Naive thymus-derived CD4-positive, alpha-beta T cell (primary cell): ENCODE data around the gene SFT2D1. TPM values are rescaled to one million over a fixed set of nuclear protein-coding genes. Genes with fewer than 3 reads are reported as not detected.
A peak's percentile ranks its signal among the peaks of the same experiment; 100 is the strongest.

ENCODE experiments used
- ATAC-seq: fragments of 150-1000 bp; cut with Tn5 transposase; 2 replicates; pipeline ENCODE4 v1.10.0; 2021; ENCODE audit warnings: mild to moderate bottlenecking, moderate library complexity
- CTCF ChIA-PET: fragments of 350-600 bp; sonication (Branson Sonifier 250); formaldehyde crosslinking; loops from one replicate; lab custom pipeline; 2021; ENCODE audit warnings: antibody characterized with exemption; lab: Charles Lee
- POLR2A ChIA-PET: fragments of 350-600 bp; sonication (Branson Sonifier 250); formaldehyde crosslinking; loops from one replicate; lab custom pipeline; 2021; ENCODE audit warnings: antibody characterized with exemption, inconsistent platforms; lab: Charles Lee
- DNase-seq, 9 donors: peaks; one replicate each; pipeline versions ENCODE4 v3.0.0 to v3.0.0-alpha.2; 2020 to 2022; ENCODE audit warnings: mixed read lengths in 1 of 9
- H3K27ac ChIP-seq: one replicate; pipeline ENCODE4 v1.7.0; 2013; ENCODE audit warnings: mild to moderate bottlenecking, low read depth, low read length, moderate library complexity
- H3K27me3 ChIP-seq, 2 donors: one replicate each; pipeline ENCODE4 v1.7.0; 2013; ENCODE audit warnings: low read length in 2 of 2, mild to moderate bottlenecking in 2 of 2, moderate library complexity in 2 of 2; ENCODE audit not compliant: control insufficient read depth in 2 of 2, insufficient read depth in 2 of 2
- H3K36me3 ChIP-seq, 3 experiments: 1 replicate in 2 of 3; 2 replicates in 1 of 3; pipeline ENCODE4 v1.7.0; 2013; ENCODE audit warnings: low read length in 3 of 3, mild to moderate bottlenecking in 3 of 3, moderate library complexity in 1 of 3; ENCODE audit not compliant: insufficient read depth in 3 of 3, control insufficient read depth in 2 of 3
- H3K4me1 ChIP-seq, 2 donors: one replicate each; pipeline ENCODE4 v1.7.0; 2013; ENCODE audit warnings: low read length in 2 of 2, mild to moderate bottlenecking in 2 of 2, moderate library complexity in 1 of 2; ENCODE audit not compliant: control insufficient read depth in 2 of 2, insufficient read depth in 2 of 2
- H3K4me3 ChIP-seq: 2 replicates; pipeline ENCODE4 v1.7.0; 2013; ENCODE audit warnings: mild to moderate bottlenecking, low read length
- H3K9me3 ChIP-seq, 3 experiments: 1 replicate in 2 of 3; 2 replicates in 1 of 3; pipeline ENCODE4 v1.7.0; 2013; ENCODE audit warnings: low read length in 3 of 3; ENCODE audit not compliant: control insufficient read depth in 2 of 3
- H3K27ac Mint-ChIP-seq, 9 donors: one replicate each; pipeline ENCODE4 v1.8.0; 2020 to 2022; ENCODE audit warnings: mixed read lengths in 9 of 9, mild to moderate bottlenecking in 8 of 9, moderate library complexity in 5 of 9, inconsistent platforms in 2 of 9
- H3K27me3 Mint-ChIP-seq, 5 donors: one replicate each; pipeline ENCODE4 v1.8.0; 2021 to 2022; ENCODE audit warnings: mixed read lengths in 5 of 5, mild to moderate bottlenecking in 1 of 5
- H3K36me3 Mint-ChIP-seq, 5 donors: one replicate each; pipeline ENCODE4 v1.8.0; 2020 to 2022; ENCODE audit warnings: mixed read lengths in 5 of 5, mild to moderate bottlenecking in 3 of 5, inconsistent platforms in 1 of 5
- H3K4me1 Mint-ChIP-seq, 7 donors: one replicate each; pipeline ENCODE4 v1.8.0; 2020 to 2022; ENCODE audit warnings: mixed read lengths in 7 of 7, mild to moderate bottlenecking in 3 of 7, inconsistent platforms in 1 of 7
- H3K4me3 Mint-ChIP-seq, 10 donors: one replicate each; pipeline ENCODE4 v1.8.0; 2020 to 2022; ENCODE audit warnings: mild to moderate bottlenecking in 10 of 10, mixed read lengths in 10 of 10, moderate library complexity in 6 of 10, inconsistent platforms in 2 of 10
- H3K9me3 Mint-ChIP-seq, 11 donors: one replicate each; pipeline ENCODE4 v1.8.0; 2020 to 2022; ENCODE audit warnings: mixed read lengths in 11 of 11, mild to moderate bottlenecking in 4 of 11, inconsistent platforms in 1 of 11, moderate library complexity in 1 of 11
- intact Hi-C, 2 donors: fragments of 100-400 bp; cut with micrococcal nuclease; formaldehyde crosslinking; loops; one replicate each; pipeline ENCODE4 v1.15.1; 2023
- polyA plus RNA-seq, 2 donors: library from polyadenylated mRNA; unstranded; fragments of 300-500 nt; fragmentation: Illumina TruSeq; gene quantifications; one replicate each; pipeline ENCODE4 v1.2.3, GENCODE V29; 2021
- total RNA-seq, 6 experiments: library from RNA in 5 of 6; stranded (reverse) in 5 of 6; gene quantifications; 1 replicate in 5 of 6; 2 replicates in 1 of 6; pipeline ENCODE4 v1.2.3 and lab custom pipeline; 2021 to 2026

Gene SFT2D1
- total and polyA plus RNA-seq, 7 experiments from 2014 or later: 18.3 to 52.5 (median 35.3) TPM

DNA sequence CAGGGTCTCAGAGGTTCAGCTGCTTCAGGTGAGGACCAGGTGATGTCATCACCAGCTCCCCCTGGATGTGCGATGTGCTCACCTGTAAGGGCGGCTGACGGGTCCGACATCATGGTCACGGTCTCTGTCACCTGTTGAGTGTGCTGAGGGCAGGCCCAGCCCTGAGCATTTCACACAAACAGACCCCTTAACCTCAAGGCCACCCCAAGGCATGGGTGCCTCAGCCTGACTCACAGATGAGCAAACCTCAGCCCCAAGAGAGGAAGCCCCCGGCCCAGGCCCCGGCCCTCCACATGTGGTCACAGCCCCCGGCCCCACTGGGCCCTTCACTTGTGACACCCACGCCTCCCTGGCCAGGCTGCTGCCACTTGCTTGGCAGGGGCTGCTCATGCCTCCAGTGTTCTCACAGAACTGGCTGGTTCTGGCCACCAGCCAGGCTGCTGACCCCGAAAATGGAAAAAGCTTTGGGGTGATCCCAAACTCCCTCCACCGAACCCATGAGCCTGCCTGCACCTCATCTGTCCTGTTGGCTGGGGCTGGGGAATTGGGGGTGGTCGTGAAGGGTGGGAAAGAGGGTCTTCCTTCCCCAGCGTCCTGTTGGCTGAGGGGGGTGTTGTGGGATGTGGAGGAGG, 67.5 kb downstream of the SFT2D1 start:
- DNase-seq (no peak), ATAC-seq (no peak)
- Histone ChIP-seq H3K27me3 (no peaks in the 10 kb centered on the region), H3K36me3 (no peaks in the 10 kb centered on the region), H3K9me3 (no peaks in the 10 kb centered on the region), H3K4me3 (no peak overlapping the region), H3K27ac (no peak overlapping the region), H3K4me1 (peaks cover 0 to 4% of the 10 kb centered on the region in 2 donors)
- no peak overlapping the region for H3K4me3 Mint-ChIP-seq
- H3K4me1 Mint-ChIP-seq: peaks cover 0 to 7% (median 6%) of the 10 kb centered on the region in 7 donors
- peak overlapping the region in 2 of 9 donors; percentile 18 to 36 for H3K27ac Mint-ChIP-seq
- CTCF ChIA-PET: interaction anchor here (2.1 kb wide), 1 partner anchor 125 kb away, joined by 10 read pairs; no protein-coding TSS in a partner anchor
- POLR2A ChIA-PET: interaction anchor here (0.8 kb wide), 1 partner anchor 130 kb away, joined by 3 read pairs; no protein-coding TSS in a partner anchor
- H3K36me3 Mint-ChIP-seq: no peaks in the 10 kb centered on the region
- intact Hi-C loops: loop anchor here (1.0 to 5.0 kb wide), 9 partner anchors 16 to 512 kb away; partner anchors contain the start of genes MPC1 (in 1 of the 2) and SFT2D1 (in 1 of the 2)
- H3K9me3 Mint-ChIP-seq: no peaks in the 10 kb centered on the region
- H3K27me3 Mint-ChIP-seq: peaks cover 0 to 15% (median 0%) of the 10 kb centered on the region in 5 donors

GRCh38 chr6:166274163-166274562, 68.2 kb downstream of the SFT2D1 start:
- Histone ChIP-seq H3K27ac (no peak overlapping the region), H3K9me3 (no peaks in the 10 kb centered on the region), H3K36me3 (no peaks in the 10 kb centered on the region), H3K27me3 (no peaks in the 10 kb centered on the region), H3K4me3 (no peak overlapping the region), H3K4me1 (peaks cover 0 to 4% of the 10 kb centered on the region in 2 donors)
- H3K4me1 Mint-ChIP-seq: peaks cover 0 to 7% (median 6%) of the 10 kb centered on the region in 7 donors
- POLR2A ChIA-PET: interaction anchor here (0.8 kb wide), 1 partner anchor 130 kb away, joined by 3 read pairs; no protein-coding TSS in a partner anchor
- peak overlapping the region in 2 of 9 donors; percentile 9 to 18 for H3K27ac Mint-ChIP-seq
- H3K4me3 Mint-ChIP-seq: no peak overlapping the region
- H3K27me3 Mint-ChIP-seq: peaks cover 0 to 15% (median 0%) of the 10 kb centered on the region in 5 donors
- ATAC-seq: no peak
- no peaks in the 10 kb centered on the region for H3K36me3 Mint-ChIP-seq
- DNase-seq: no peak
- CTCF ChIA-PET: interaction anchor here (2.1 kb wide), 1 partner anchor 126 kb away, joined by 10 read pairs; no protein-coding TSS in a partner anchor
- intact Hi-C loops: no loop called here
- H3K9me3 Mint-ChIP-seq: no peaks in the 10 kb centered on the region

DNA sequence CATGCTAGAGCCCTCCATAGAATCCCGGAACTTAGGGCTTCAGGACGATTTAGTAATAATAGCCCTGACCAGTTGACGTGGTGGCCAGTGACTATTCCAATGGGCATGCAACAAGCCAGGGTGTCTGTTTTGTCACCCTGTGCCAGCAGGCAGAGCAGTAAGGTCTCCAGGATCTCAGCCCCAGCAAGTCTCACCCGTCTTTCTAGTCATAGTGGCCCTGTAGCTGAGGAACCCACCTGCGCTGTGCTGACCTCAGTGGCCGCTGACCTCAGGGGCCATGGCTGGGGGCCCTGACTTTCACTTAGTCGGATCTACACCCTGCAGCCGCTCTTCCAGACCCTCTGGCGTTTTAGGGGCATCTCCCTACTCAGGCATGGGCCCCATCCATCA, 71.0 kb downstream of the SFT2D1 start:
- intact Hi-C loops: no loop called here
- Histone ChIP-seq H3K4me1 (peaks cover 0 to 4% of the 10 kb centered on the region in 2 donors), H3K27ac (no peak overlapping the region), H3K36me3 (no peaks in the 10 kb centered on the region), H3K9me3 (no peaks in the 10 kb centered on the region), H3K27me3 (no peaks in the 10 kb centered on the region), H3K4me3 (no peak overlapping the region)
- H3K4me1 Mint-ChIP-seq: peaks cover 0 to 7% (median 6%) of the 10 kb centered on the region in 7 donors
- no peak overlapping the region for H3K27ac Mint-ChIP-seq
- ChIA-PET POLR2A (no interaction called here), CTCF (no interaction called here)
- no peaks in the 10 kb centered on the region for H3K36me3 Mint-ChIP-seq
- DNase-seq: no peak
- no peak for ATAC-seq
- no peak overlapping the region for H3K4me3 Mint-ChIP-seq
- H3K27me3 Mint-ChIP-seq: peaks cover 0 to 20% (median 0%) of the 10 kb centered on the region in 5 donors
- no peaks in the 10 kb centered on the region for H3K9me3 Mint-ChIP-seq

DNA sequence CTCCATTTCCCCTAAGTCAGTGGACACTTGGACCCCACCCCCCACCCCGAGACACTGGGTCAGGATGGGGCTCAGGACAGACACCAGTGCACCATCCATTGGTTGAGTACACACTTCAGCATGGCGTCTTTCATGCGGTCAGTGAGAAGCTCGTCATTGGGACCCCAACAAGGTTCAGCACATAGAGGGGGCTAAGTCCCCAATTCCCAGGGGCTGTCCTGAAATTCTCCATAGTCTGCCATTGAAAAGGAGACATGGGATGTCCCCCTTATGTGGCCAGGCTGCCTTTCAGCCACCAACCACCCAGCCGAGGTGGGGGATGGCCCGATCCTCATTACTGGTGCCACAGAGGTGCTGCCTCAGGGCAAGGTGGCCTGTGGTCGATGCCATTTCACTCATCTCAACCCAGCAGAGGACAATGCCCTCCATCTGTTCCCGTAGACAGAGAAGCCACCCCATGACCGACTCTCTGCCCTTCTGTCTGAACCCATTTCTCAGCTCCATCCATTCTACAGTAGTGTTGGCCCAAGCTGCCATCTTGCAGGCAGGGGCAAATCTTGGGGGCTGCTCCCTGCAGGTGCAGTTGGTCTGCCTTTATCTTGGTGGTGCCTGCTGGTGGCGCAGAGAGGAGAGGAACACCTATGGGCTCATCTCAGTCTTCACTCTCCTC, 71.5 kb downstream of the SFT2D1 start:
- intact Hi-C loops: no loop called here

More for the DNA sequence above, 71.5 kb downstream of the SFT2D1 start:
- CTCF ChIA-PET: no interaction called here
- H3K27me3 Mint-ChIP-seq: peaks cover 0 to 17% (median 0%) of the 10 kb centered on the region in 5 donors
- DNase-seq: no peak
- H3K4me1 ChIP-seq: peaks cover 0 to 2% of the 10 kb centered on the region in 2 donors
- H3K4me3 ChIP-seq: no peak overlapping the region
- H3K4me3 Mint-ChIP-seq: no peak overlapping the region
- POLR2A ChIA-PET: no interaction called here
- no peak overlapping the region for H3K27ac Mint-ChIP-seq
- H3K27me3 ChIP-seq: no peaks in the 10 kb centered on the region
- H3K4me1 Mint-ChIP-seq: peaks cover 0 to 5% (median 4%) of the 10 kb centered on the region in 7 donors
- no peaks in the 10 kb centered on the region for H3K36me3 ChIP-seq
- no peaks in the 10 kb centered on the region for H3K9me3 Mint-ChIP-seq
- no peaks in the 10 kb centered on the region for H3K36me3 Mint-ChIP-seq
- no peaks in the 10 kb centered on the region for H3K9me3 ChIP-seq
- no peak overlapping the region for H3K27ac ChIP-seq
- no peak for ATAC-seq

Other genes starting within 250 kb of the SFT2D1 start
- gene TBXT, start 174.7 kb downstream of the SFT2D1 start, total RNA-seq: not detected
- gene TBXT, start 174.7 kb downstream of the SFT2D1 start, polyA plus RNA-seq: not detected
- not detected for gene PRR18, start 34.2 kb downstream of the SFT2D1 start, total RNA-seq
- gene PRR18, start 34.2 kb downstream of the SFT2D1 start, polyA plus RNA-seq: not detected
- gene MPC1, start 40.4 kb upstream of the SFT2D1 start, total RNA-seq: 10 to 100 TPM; 18.5 to 31.1 (median 26.5) TPM
- gene MPC1, start 40.4 kb upstream of the SFT2D1 start, polyA plus RNA-seq: 10 to 100 TPM; 41.7 to 64.2 TPM
- 1 to 10 TPM in 1 of 5 experiments, under 1 TPM in 4; 0.43 to 1.2 (median 0.78) TPM for gene RAMACL, start 244.1 kb upstream of the SFT2D1 start, total RNA-seq
- not detected for gene RAMACL, start 244.1 kb upstream of the SFT2D1 start, polyA plus RNA-seq